Astrocyte (in vitro differentiated cells and primary cell): ENCODE data around the gene KRTAP10-6. TPM values are rescaled to one million over a fixed set of nuclear protein-coding genes. Genes with fewer than 3 reads are reported as not detected.
"Not testable (repeated sequence)": the region's sequence is repeated elsewhere in the genome, so short reads cannot be mapped to it uniquely, and the experiment has no call there.

Source experiments
- DNase-seq: peaks from one replicate; pipeline ENCODE4 v3.0.0-alpha.2; 2010; ENCODE audit warnings: low read depth
- FAIRE-seq: peaks from 2 replicates; lab custom pipeline; 2011; peaks lifted over from hg19 to GRCh38; lab: Jason Lieb, UNC
- H2AFZ ChIP-seq: 2 replicates; pipeline ENCODE4 v1.6.0; 2012; ENCODE audit warnings: low read depth, low read length, inconsistent platforms
- H3K27ac ChIP-seq: 2 replicates; pipeline ENCODE4 v1.5.1; 2011; ENCODE audit warnings: low read depth, low read length, inconsistent platforms
- H3K27me3 ChIP-seq: 2 replicates; pipeline ENCODE4 v1.6.0; 2011; ENCODE audit warnings: low read length, inconsistent platforms; ENCODE audit not compliant: insufficient read depth
- H3K36me3 ChIP-seq: 2 replicates; pipeline ENCODE4 v1.5.1; 2011; ENCODE audit warnings: low read length, inconsistent platforms; ENCODE audit not compliant: insufficient read depth
- H3K4me1 ChIP-seq: 2 replicates; pipeline ENCODE4 v1.5.1; 2011; ENCODE audit warnings: low read length, inconsistent platforms; ENCODE audit not compliant: insufficient read depth
- H3K4me2 ChIP-seq: 2 replicates; pipeline ENCODE4 v1.6.0; 2012; ENCODE audit warnings: low read length, inconsistent platforms
- H3K4me3 ChIP-seq: 2 replicates; pipeline ENCODE4 v1.5.1; 2011; ENCODE audit warnings: low read depth, mild to moderate bottlenecking, low read length, inconsistent platforms; ENCODE audit not compliant: insufficient read depth
- H3K79me2 ChIP-seq: 2 replicates; pipeline ENCODE4 v1.6.0; 2012; ENCODE audit warnings: mild to moderate bottlenecking, low read length, inconsistent platforms; ENCODE audit not compliant: insufficient read depth
- H3K9ac ChIP-seq: 2 replicates; pipeline ENCODE4 v1.6.0; 2012; ENCODE audit warnings: mild to moderate bottlenecking, low read length, inconsistent platforms
- H3K9me3 ChIP-seq: 2 replicates; pipeline ENCODE4 v1.5.1; 2012; ENCODE audit warnings: low read depth, mild to moderate bottlenecking, low read length, inconsistent platforms; ENCODE audit not compliant: insufficient read depth
- H4K20me1 ChIP-seq: 2 replicates; pipeline ENCODE4 v1.6.0; 2012; ENCODE audit warnings: low read length, inconsistent platforms; ENCODE audit not compliant: insufficient read depth
- H3K27ac Mint-ChIP-seq: one replicate; pipeline ENCODE4 v1.8.0; 2021; ENCODE audit warnings: mild to moderate bottlenecking, mixed read lengths; ENCODE audit not compliant: unreplicated experiment
- H3K27me3 Mint-ChIP-seq: one replicate; pipeline ENCODE4 v1.8.0; 2021; ENCODE audit warnings: low read depth, mixed read lengths; ENCODE audit not compliant: unreplicated experiment
- H3K36me3 Mint-ChIP-seq: one replicate; pipeline ENCODE4 v1.8.0; 2021; ENCODE audit warnings: low read depth, mixed read lengths; ENCODE audit not compliant: unreplicated experiment
- H3K4me1 Mint-ChIP-seq: one replicate; pipeline ENCODE4 v1.8.0; 2021; ENCODE audit warnings: low read depth, mixed read lengths; ENCODE audit not compliant: unreplicated experiment
- H3K4me3 Mint-ChIP-seq: one replicate; pipeline ENCODE4 v1.8.0; 2021; ENCODE audit warnings: mild to moderate bottlenecking, moderate library complexity, mixed read lengths; ENCODE audit not compliant: unreplicated experiment
- H3K9me3 Mint-ChIP-seq: one replicate; pipeline ENCODE4 v1.8.0; 2021; ENCODE audit warnings: mild to moderate bottlenecking, mixed read lengths; ENCODE audit not compliant: unreplicated experiment
- CTCF ChIP-seq: IDR thresholded peaks from 2 replicates; pipeline ENCODE4 v1.5.1; 2011; ENCODE audit warnings: low read depth, mild to moderate bottlenecking, inconsistent platforms, low read length, moderate library complexity; ENCODE audit not compliant: insufficient read depth
- EZH2 ChIP-seq: IDR thresholded peaks from 2 replicates; pipeline ENCODE4 v1.6.1; 2012; ENCODE audit warnings: mild to moderate bottlenecking, low read length, inconsistent platforms; ENCODE audit not compliant: insufficient read depth
- total RNA-seq: library from RNA; stranded (reverse); gene quantifications from 2 replicates; pipeline ENCODE4 v1.2.1, GENCODE V29; 2021

Gene KRTAP10-6
- total RNA-seq, 1 donor from 2014 or later: not detected

GRCh38 chr21:44632067-44632466 lies 39.8 kb upstream of the KRTAP10-6 start:
- Histone ChIP-seq H3K27me3 (no peaks in the 10 kb centered on the region), H3K4me1 (no peaks in the 10 kb centered on the region), H3K4me2 (no peak overlapping the region), H3K27ac (no peak overlapping the region), H3K9ac (no peak overlapping the region), H3K36me3 (no peaks in the 10 kb centered on the region), H4K20me1 (no peaks in the 10 kb centered on the region), H3K9me3 (peaks cover 4% of the 10 kb centered on the region), H3K4me3 (no peak overlapping the region), H2AFZ (no peak overlapping the region), H3K79me2 (no peaks in the 10 kb centered on the region)
- Mint-ChIP-seq H3K4me1 (no peaks in the 10 kb centered on the region), H3K36me3 (peaks cover 2% of the 10 kb centered on the region), H3K27me3 (peaks cover 12% of the 10 kb centered on the region), H3K9me3 (peaks cover 20% of the 10 kb centered on the region), H3K27ac (no peak overlapping the region), H3K4me3 (no peak overlapping the region)
- DNase-seq (no peak), FAIRE-seq (no peak)
- TF ChIP-seq EZH2 (no peak), CTCF (no peak)

- no peak overlapping the region for H2AFZ ChIP-seq
- H3K27ac Mint-ChIP-seq: no peak overlapping the region
- H3K36me3 ChIP-seq: no peaks in the 10 kb centered on the region
- H4K20me1 ChIP-seq: no peaks in the 10 kb centered on the region
- H3K36me3 Mint-ChIP-seq: peaks cover 2% of the 10 kb centered on the region
- H3K27me3 Mint-ChIP-seq: peaks cover 8% of the 10 kb centered on the region
- DNase-seq: no peak
- H3K4me1 ChIP-seq: no peaks in the 10 kb centered on the region
- no peak overlapping the region for H3K27ac ChIP-seq
- no peaks in the 10 kb centered on the region for H3K4me1 Mint-ChIP-seq
- H3K27me3 ChIP-seq: no peaks in the 10 kb centered on the region
- H3K79me2 ChIP-seq: no peaks in the 10 kb centered on the region
- no peak for TF ChIP-seq CTCF
- no peak for TF ChIP-seq EZH2
- H3K9me3 ChIP-seq: peaks cover 4% of the 10 kb centered on the region
- H3K4me2 ChIP-seq: no peak overlapping the region
- no peak overlapping the region for H3K4me3 ChIP-seq
- no peak for FAIRE-seq
- no peak overlapping the region for H3K4me3 Mint-ChIP-seq
- peaks cover 20% of the 10 kb centered on the region for H3K9me3 Mint-ChIP-seq
- no peak overlapping the region for H3K9ac ChIP-seq
These were observed 38.1 kb upstream of the KRTAP10-6 start for GRCh38 chr21:44630440-44630839.

- H3K27me3 Mint-ChIP-seq: peaks cover 7% of the 10 kb centered on the region
- H3K27ac ChIP-seq: no peak overlapping the region
- FAIRE-seq (no peak), DNase-seq (no peak)
- no peak overlapping the region for H3K4me3 ChIP-seq
- H3K4me1 Mint-ChIP-seq: no peaks in the 10 kb centered on the region
- peaks cover 4% of the 10 kb centered on the region for H3K9me3 ChIP-seq
- H3K9ac ChIP-seq: no peak overlapping the region
- peaks cover 33% of the 10 kb centered on the region for H3K9me3 Mint-ChIP-seq
- H3K36me3 Mint-ChIP-seq: peaks cover 2% of the 10 kb centered on the region
- no peak overlapping the region for H3K4me2 ChIP-seq
- H3K27ac Mint-ChIP-seq: no peak overlapping the region
- TF ChIP-seq CTCF (no peak), EZH2 (no peak)
- no peaks in the 10 kb centered on the region for H3K79me2 ChIP-seq
- H3K4me1 ChIP-seq: no peaks in the 10 kb centered on the region
- H3K4me3 Mint-ChIP-seq: no peak overlapping the region
- H3K27me3 ChIP-seq: no peaks in the 10 kb centered on the region
- no peaks in the 10 kb centered on the region for H3K36me3 ChIP-seq
- no peak overlapping the region for H2AFZ ChIP-seq
- no peaks in the 10 kb centered on the region for H4K20me1 ChIP-seq
These were observed 36.5 kb upstream of the KRTAP10-6 start for GRCh38 chr21:44628707-44629391.

GRCh38 chr21:44627831-44628233 lies 35.5 kb upstream of the KRTAP10-6 start:
- H3K36me3 ChIP-seq, H3K4me1 ChIP-seq, DNase-seq, H3K4me1 Mint-ChIP-seq, FAIRE-seq, H3K4me2 ChIP-seq, H3K36me3 Mint-ChIP-seq, H3K9me3 ChIP-seq, H3K9ac ChIP-seq, H2AFZ ChIP-seq, H3K27me3 ChIP-seq, H3K27me3 Mint-ChIP-seq, H4K20me1 ChIP-seq, H3K27ac ChIP-seq, H3K4me3 Mint-ChIP-seq, H3K4me3 ChIP-seq, H3K79me2 ChIP-seq, H3K27ac Mint-ChIP-seq: not testable (repeated sequence)
- peaks cover 38% of the 10 kb centered on the region for H3K9me3 Mint-ChIP-seq
